GM04503 (cell line): Measurements from ENCODE around the gene CXorf51B.
"Not testable (repeated sequence)": the region's sequence is repeated elsewhere in the genome, so short reads cannot be mapped to it uniquely, and the experiment has no call there.

ENCODE experiments used
- DNase-seq: peaks from one replicate; pipeline ENCODE4 v3.0.0-alpha.2; 2012; ENCODE audit warnings: low read depth

CXorf51B gene

GRCh38 chrX:146809471-146809870, at the start of gene CXorf51B:
TSS of gene CXorf51B (plus strand) at chrX:146809771. CDS start at chrX:146809792, 21 bp downstream.
- DNase-seq, result not testable (repeated sequence)

- DNase-seq, result not testable (repeated sequence)
These were observed 5.1 kb downstream of the CXorf51B start, which contains the start of gene CXorf51A for GRCh38 chrX:146814644-146815043. TSS of gene CXorf51A (minus strand) at chrX:146814744. CDS start at chrX:146814723, 21 bp downstream.

GRCh38 chrX:146831994-146832393, 22.4 kb downstream of the CXorf51B start:
- no peak for DNase-seq

GRCh38 chrX:146854281-146854680, 44.7 kb downstream of the CXorf51B start:
- DNase-seq, result no peak
